Endothelial cell of umbilical vein (primary cell): ENCODE results near the gene IFNG. TPM values are rescaled to one million over a fixed set of nuclear protein-coding genes. Genes with fewer than 3 reads are reported as not detected.

Experiments
- BruUV-seq: library from RNA; stranded (reverse); fragments of 400-500 nt; replicated peaks from 2 replicates; lab custom pipeline; 2021; lab: Mats Ljungman, UMichigan
- CTCF ChIA-PET: fragments of 300-600, 350-600 bp; sonication (Branson Sonifier 250); formaldehyde crosslinking; loops from one replicate; lab custom pipeline; 2021; ENCODE audit warnings: antibody characterized with exemption, inconsistent platforms; lab: Charles Lee
- POLR2A ChIA-PET: fragments of 300-600, 350-600 bp; sonication (Branson Sonifier 250); formaldehyde crosslinking; loops from one replicate; lab custom pipeline; 2021; ENCODE audit warnings: antibody characterized with exemption, inconsistent platforms; lab: Charles Lee
- DNase-seq: peaks from one replicate; pipeline ENCODE4 v3.0.0-alpha.2; 2011; ENCODE audit warnings: low read depth, low spot score
- FAIRE-seq: peaks from 2 replicates; lab custom pipeline; 2011; peaks lifted over from hg19 to GRCh38; lab: Jason Lieb, UNC
- H2AFZ ChIP-seq: 2 replicates; pipeline ENCODE4 v1.6.0; 2012; ENCODE audit warnings: low read depth, low read length, control low read depth, inconsistent platforms
- H3K27ac ChIP-seq: 2 replicates; pipeline ENCODE4 v1.5.1; 2011; ENCODE audit warnings: low read depth, mild to moderate bottlenecking, control low read depth, low read length, moderate library complexity; ENCODE audit not compliant: insufficient read depth
- H3K27me3 ChIP-seq, 2 experiments: 2 replicates each; pipeline versions ENCODE4 v1.6.0 to v1.6.1; 2011; ENCODE audit warnings: low read length in 2 of 2, mixed read lengths in 1 of 2; ENCODE audit not compliant: control insufficient read depth in 2 of 2, insufficient read depth in 2 of 2
- H3K36me3 ChIP-seq, 2 experiments: 2 replicates in 1 of 2; 3 replicates in 1 of 2; pipeline ENCODE4 v1.5.1; 2011; ENCODE audit warnings: low read length in 2 of 2, mild to moderate bottlenecking in 1 of 2, moderate library complexity in 1 of 2; ENCODE audit not compliant: control insufficient read depth in 2 of 2, insufficient read depth in 2 of 2; ENCODE audit errors: extremely low read depth in 1 of 2
- H3K4me1 ChIP-seq: 3 replicates; pipeline ENCODE4 v1.5.1; 2011; ENCODE audit warnings: mild to moderate bottlenecking, low read length; ENCODE audit not compliant: control insufficient read depth, insufficient read depth; ENCODE audit errors: extremely low read depth
- H3K4me2 ChIP-seq: 2 replicates; pipeline ENCODE4 v1.6.1; 2011; ENCODE audit warnings: low read length, control low read depth, mixed read lengths; ENCODE audit not compliant: insufficient read depth
- H3K4me3 ChIP-seq, 3 experiments: fragments of 200-600 bp in 1 of 3; sonication (generic), shearing (Covaris generic) in 1 of 3; replicated peaks in 1 of 3; 2 replicates each; pipeline ENCODE4 v1.5.1; 2011 to 2016; ENCODE audit warnings: control low read depth in 3 of 3, low read length in 3 of 3, mild to moderate bottlenecking in 2 of 3, inconsistent platforms in 1 of 3, low read depth in 1 of 3, moderate library complexity in 1 of 3; ENCODE audit not compliant: insufficient read depth in 1 of 3
- H3K79me2 ChIP-seq: 2 replicates; pipeline ENCODE4 v1.6.0; 2012; ENCODE audit warnings: low read length, inconsistent platforms; ENCODE audit not compliant: control insufficient read depth, insufficient read depth
- H3K9ac ChIP-seq: replicated peaks from 2 replicates; pipeline ENCODE3; 2011; ENCODE audit warnings: low read length, control low read depth; ENCODE audit not compliant: insufficient read depth; ENCODE audit errors: extremely low read depth
- H3K9me1 ChIP-seq: replicated peaks from 3 replicates; pipeline ENCODE4 v1.6.0; 2011; ENCODE audit warnings: mild to moderate bottlenecking, low read length; ENCODE audit not compliant: control insufficient read depth, insufficient read depth; ENCODE audit errors: extremely low read depth
- H3K9me3 ChIP-seq: replicated peaks from 2 replicates; pipeline ENCODE4 v1.5.1; 2012; ENCODE audit warnings: low read length, inconsistent platforms; ENCODE audit not compliant: control insufficient read depth, insufficient read depth
- H4K20me1 ChIP-seq: replicated peaks from 2 replicates; pipeline ENCODE3; 2011; ENCODE audit warnings: mild to moderate bottlenecking, low read length; ENCODE audit not compliant: control insufficient read depth, insufficient read depth; ENCODE audit errors: extremely low read depth
- EZH2 ChIP-seq: IDR thresholded peaks from 2 replicates; pipeline ENCODE4 v1.6.1; 2012; ENCODE audit warnings: borderline replicate concordance, low read depth, mild to moderate bottlenecking, moderate library complexity, low read length, inconsistent platforms; ENCODE audit not compliant: severe bottlenecking
- FOS ChIP-seq: IDR thresholded peaks from 2 replicates; pipeline ENCODE4 v1.6.1; 2011; ENCODE audit warnings: mild to moderate bottlenecking, low read length, moderate library complexity, borderline replicate concordance; ENCODE audit not compliant: insufficient read depth
- GATA2 ChIP-seq: IDR thresholded peaks from 2 replicates; pipeline ENCODE4 v1.7.0; 2011; ENCODE audit warnings: low read depth, mild to moderate bottlenecking, moderate library complexity, mixed read lengths, low read length; ENCODE audit not compliant: insufficient read length, insufficient read depth
- JUN ChIP-seq: IDR thresholded peaks from 2 replicates; pipeline ENCODE4 v1.6.1; 2011; ENCODE audit warnings: borderline replicate concordance, low read depth; ENCODE audit not compliant: insufficient read length, insufficient read depth
- MYC ChIP-seq: IDR thresholded peaks from one replicate; pipeline ENCODE4 v1.6.1; 2011; ENCODE audit warnings: mild to moderate bottlenecking, low read depth, low read length
- POLR2A ChIP-seq: IDR thresholded peaks from 2 replicates; pipeline ENCODE4 v1.6.1; 2012; ENCODE audit warnings: low read depth, mild to moderate bottlenecking, control low read depth, low read length
- POLR2AphosphoS5 ChIP-seq: IDR thresholded peaks from 2 replicates; pipeline ENCODE4 v1.6.1; 2012; ENCODE audit warnings: low read depth, mild to moderate bottlenecking, control low read depth, low read length, moderate library complexity; ENCODE audit not compliant: insufficient read depth
- dilution Hi-C: fragments of 300-500 bp; cut with MboI; formaldehyde crosslinking; loops from one replicate; pipeline ENCODE4 v1.15.0; 2019; ENCODE audit warnings: low sequenced_read_pairs; ENCODE audit not compliant: extremely low pct_ligation_motif_present
- intact Hi-C: fragments of 100-400 bp; cut with micrococcal nuclease; formaldehyde crosslinking; loops from one replicate; pipeline ENCODE4 v1.10.0; 2022
- polyA plus RNA-seq, 4 experiments: library from polyadenylated mRNA; depleted of rRNA in 3 of 4; stranded (reverse) in 3 of 4; unstranded in 1 of 4; fragments of >200 nt; gene quantifications; 2 replicates each; pipeline versions ENCODE4 v1.2.1 to v1.2.3, GENCODE V29; 2011 to 2012; ENCODE audit warnings: missing spikeins in 1 of 4
- total RNA-seq: library from RNA; stranded (reverse); gene quantifications from 2 replicates; pipeline ENCODE4 v1.2.3, GENCODE V29; 2021
- TF ChIP-seq, protein P1 (sequence below): IDR thresholded peaks from 2 replicates; pipeline ENCODE4 v1.6.1; 2011; ENCODE audit not compliant: insufficient read depth, insufficient read length
- TF ChIP-seq, protein P2 (sequence below), 2 donors: IDR thresholded peaks; 1 replicate in 1 of 2; 2 replicates in 1 of 2; pipeline ENCODE4 v1.5.1; 2011; ENCODE audit warnings: low read length in 2 of 2, mild to moderate bottlenecking in 2 of 2, moderate library complexity in 2 of 2, control low read depth in 1 of 2, inconsistent platforms in 1 of 2, low read depth in 1 of 2; ENCODE audit not compliant: insufficient read depth in 1 of 2; ENCODE audit errors: extremely low read depth in 1 of 2

The IFNG gene
- total and polyA plus RNA-seq, 2 donors (not counting 3 experiments of a cell fraction or from before 2014, with no cell fraction given) = not detected

- BruUV-seq = no TSS peak
- ChIA-PET CTCF (interaction anchor here (1.2 kb wide), 1 partner anchor 13 kb away, joined by 3 read pairs; no protein-coding TSS in a partner anchor), POLR2A (no interaction called here)
- H3K9me1 ChIP-seq = no peaks in the 10 kb centered on the region
- no peak overlapping the region for H2AFZ ChIP-seq
- no peaks in the 10 kb centered on the region for H3K79me2 ChIP-seq
- intact Hi-C loops = no loop called here
- FAIRE-seq = no peak
- no peak overlapping the region for H3K4me2 ChIP-seq
- H3K4me1 ChIP-seq = no peaks in the 10 kb centered on the region
- H3K4me3 ChIP-seq = no peak overlapping the region
- H3K27me3 ChIP-seq = no peaks in the 10 kb centered on the region
- no peaks in the 10 kb centered on the region for H4K20me1 ChIP-seq
- H3K9me3 ChIP-seq = no peaks in the 10 kb centered on the region
- no peak for DNase-seq
- H3K36me3 ChIP-seq = no peaks in the 10 kb centered on the region
- H3K9ac ChIP-seq = no peak overlapping the region
- TF ChIP-seq GATA2 (no peak), POLR2AphosphoS5 (no peak), MYC (no peak), JUN (no peak)
- H3K27ac ChIP-seq = no peak overlapping the region
- dilution Hi-C loops = no loop called here
These were observed 44.3 kb downstream of the IFNG start for GRCh38 chr12:68115281-68115680.

DNA sequence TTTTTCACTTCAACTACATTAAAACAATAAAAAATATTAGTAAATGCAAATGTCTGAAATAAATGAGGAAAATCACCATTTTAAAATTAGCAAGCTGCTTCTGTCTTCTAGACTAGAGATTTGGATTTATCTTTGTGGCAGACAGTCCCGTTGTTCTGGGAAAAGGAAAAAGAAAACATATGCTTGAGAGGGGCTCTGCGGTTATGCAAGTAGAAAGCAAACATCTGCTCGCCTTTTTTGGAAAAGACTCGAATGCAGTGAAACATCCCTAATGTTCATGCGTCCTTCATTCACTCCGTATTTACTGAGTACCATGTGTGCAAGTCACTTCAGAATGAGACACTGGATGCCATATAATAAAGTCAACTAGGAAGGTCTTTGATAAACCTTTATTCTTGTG, 44.9 kb downstream of the IFNG start:
- dilution Hi-C loops (no loop called here), intact Hi-C loops (no loop called here)
- no peaks in the 10 kb centered on the region for H3K79me2 ChIP-seq
- no peaks in the 10 kb centered on the region for H3K9me3 ChIP-seq
- POLR2A ChIA-PET = no interaction called here
- no peaks in the 10 kb centered on the region for H3K9me1 ChIP-seq
- no peak for FAIRE-seq
- no peaks in the 10 kb centered on the region for H3K4me1 ChIP-seq
- DNase-seq = no peak
- no peak overlapping the region for H3K4me3 ChIP-seq
- H3K9ac ChIP-seq = no peak overlapping the region
- no peak overlapping the region for H3K4me2 ChIP-seq
- H2AFZ ChIP-seq = no peak overlapping the region
- CTCF ChIA-PET = interaction anchor here (1.2 to 1.9 kb wide), 4 partner anchors 9 to 21 kb away, joined by 3 to 5 read pairs (median 4); no protein-coding TSS in a partner anchor
- no TSS peak for BruUV-seq
- no peaks in the 10 kb centered on the region for H3K36me3 ChIP-seq
- no peak for TF ChIP-seq POLR2AphosphoS5
- TF ChIP-seq MYC = no peak
- TF ChIP-seq FOS = no peak
- TF ChIP-seq, protein P1, sequence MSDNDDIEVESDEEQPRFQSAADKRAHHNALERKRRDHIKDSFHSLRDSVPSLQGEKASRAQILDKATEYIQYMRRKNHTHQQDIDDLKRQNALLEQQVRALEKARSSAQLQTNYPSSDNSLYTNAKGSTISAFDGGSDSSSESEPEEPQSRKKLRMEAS = no peak
- no peak for TF ChIP-seq EZH2
- TF ChIP-seq, protein P2, sequence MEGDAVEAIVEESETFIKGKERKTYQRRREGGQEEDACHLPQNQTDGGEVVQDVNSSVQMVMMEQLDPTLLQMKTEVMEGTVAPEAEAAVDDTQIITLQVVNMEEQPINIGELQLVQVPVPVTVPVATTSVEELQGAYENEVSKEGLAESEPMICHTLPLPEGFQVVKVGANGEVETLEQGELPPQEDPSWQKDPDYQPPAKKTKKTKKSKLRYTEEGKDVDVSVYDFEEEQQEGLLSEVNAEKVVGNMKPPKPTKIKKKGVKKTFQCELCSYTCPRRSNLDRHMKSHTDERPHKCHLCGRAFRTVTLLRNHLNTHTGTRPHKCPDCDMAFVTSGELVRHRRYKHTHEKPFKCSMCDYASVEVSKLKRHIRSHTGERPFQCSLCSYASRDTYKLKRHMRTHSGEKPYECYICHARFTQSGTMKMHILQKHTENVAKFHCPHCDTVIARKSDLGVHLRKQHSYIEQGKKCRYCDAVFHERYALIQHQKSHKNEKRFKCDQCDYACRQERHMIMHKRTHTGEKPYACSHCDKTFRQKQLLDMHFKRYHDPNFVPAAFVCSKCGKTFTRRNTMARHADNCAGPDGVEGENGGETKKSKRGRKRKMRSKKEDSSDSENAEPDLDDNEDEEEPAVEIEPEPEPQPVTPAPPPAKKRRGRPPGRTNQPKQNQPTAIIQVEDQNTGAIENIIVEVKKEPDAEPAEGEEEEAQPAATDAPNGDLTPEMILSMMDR (IDR thresholded peaks at IDR 0.05; ENCODE audit: extremely low read depth in 1 of 2, insufficient read depth in 1 of 2, low read depth in 1 of 2, low read length in 2 of 2) = no peak
- TF ChIP-seq POLR2A = no peak
- no peak for TF ChIP-seq JUN
- TF ChIP-seq GATA2 = no peak
- H4K20me1 ChIP-seq = no peaks in the 10 kb centered on the region
- H3K27me3 ChIP-seq = no peaks in the 10 kb centered on the region
- H3K27ac ChIP-seq = no peak overlapping the region
